Measurements from ENCODE around the gene INTS14.

DNA sequence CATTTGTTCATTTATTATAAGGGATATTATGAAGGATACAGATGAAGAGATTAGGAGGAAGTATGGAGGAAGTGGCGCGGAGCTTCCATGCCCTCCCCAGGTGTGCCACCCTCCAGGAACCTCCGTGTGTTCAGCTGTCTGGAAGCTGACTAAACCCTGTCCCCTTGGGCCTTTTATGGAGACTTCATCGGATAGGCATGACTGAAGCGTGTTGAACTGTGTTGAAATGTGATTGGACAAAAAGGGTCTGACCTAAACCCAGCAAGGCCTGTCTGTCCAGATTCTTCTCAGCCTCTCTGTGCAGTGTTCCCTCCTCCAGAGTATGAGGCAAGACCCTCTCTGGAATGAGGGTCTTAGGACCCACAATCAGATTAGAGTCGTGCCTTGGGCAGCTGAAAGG, 49.0 kb downstream of the INTS14 start:
- TF ChIP-seq, protein P1, sequence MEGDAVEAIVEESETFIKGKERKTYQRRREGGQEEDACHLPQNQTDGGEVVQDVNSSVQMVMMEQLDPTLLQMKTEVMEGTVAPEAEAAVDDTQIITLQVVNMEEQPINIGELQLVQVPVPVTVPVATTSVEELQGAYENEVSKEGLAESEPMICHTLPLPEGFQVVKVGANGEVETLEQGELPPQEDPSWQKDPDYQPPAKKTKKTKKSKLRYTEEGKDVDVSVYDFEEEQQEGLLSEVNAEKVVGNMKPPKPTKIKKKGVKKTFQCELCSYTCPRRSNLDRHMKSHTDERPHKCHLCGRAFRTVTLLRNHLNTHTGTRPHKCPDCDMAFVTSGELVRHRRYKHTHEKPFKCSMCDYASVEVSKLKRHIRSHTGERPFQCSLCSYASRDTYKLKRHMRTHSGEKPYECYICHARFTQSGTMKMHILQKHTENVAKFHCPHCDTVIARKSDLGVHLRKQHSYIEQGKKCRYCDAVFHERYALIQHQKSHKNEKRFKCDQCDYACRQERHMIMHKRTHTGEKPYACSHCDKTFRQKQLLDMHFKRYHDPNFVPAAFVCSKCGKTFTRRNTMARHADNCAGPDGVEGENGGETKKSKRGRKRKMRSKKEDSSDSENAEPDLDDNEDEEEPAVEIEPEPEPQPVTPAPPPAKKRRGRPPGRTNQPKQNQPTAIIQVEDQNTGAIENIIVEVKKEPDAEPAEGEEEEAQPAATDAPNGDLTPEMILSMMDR (conservative IDR thresholded peaks at IDR 0.05; ENCODE audit: low read depth, low read length): no peak
- TF ChIP-seq EZH2 (IDR thresholded peaks at IDR 0.05; ENCODE audit: low read length, unreplicated experiment): no peak

Data from PC-3 (cell line).